Measurements from ENCODE around the gene JAKMIP1.
A peak's percentile ranks its signal among the peaks of the same experiment; 100 is the strongest.

The JAKMIP1 gene

DNA sequence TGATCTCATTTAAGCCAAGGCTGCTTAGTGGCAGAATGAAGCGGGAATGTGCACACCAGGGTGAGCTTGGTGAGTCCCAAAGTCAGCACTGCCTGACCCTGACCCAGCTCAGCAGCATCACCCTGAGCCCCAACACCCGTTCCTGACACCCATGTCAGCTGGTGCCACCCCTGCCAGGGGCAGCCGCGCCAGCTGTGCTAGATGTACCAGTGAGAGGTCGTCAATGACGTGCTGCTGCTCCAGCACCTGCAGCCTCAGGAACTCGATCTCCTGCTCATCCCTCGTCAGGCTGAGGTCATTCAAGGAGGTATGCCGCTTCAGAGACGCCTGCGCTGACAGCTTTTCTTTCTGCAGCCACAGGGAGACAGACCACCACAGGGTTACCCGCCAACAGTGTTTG, 120.4 kb downstream of the JAKMIP1 start:
- no peaks in the 10 kb centered on the region for H4K20me1 ChIP-seq (ENCODE audit: control insufficient read depth, insufficient read depth, low read depth, low read length)
- no peaks in the 10 kb centered on the region for H3K4me1 ChIP-seq (ENCODE audit: control insufficient read depth, low read length)
- H3K79me2 ChIP-seq (ENCODE audit: control insufficient read depth, low read length) = no peaks in the 10 kb centered on the region
- TF ChIP-seq CTCF (IDR thresholded peaks at IDR 0.05; ENCODE audit: low read depth, low read length, poor library complexity, severe bottlenecking) (no peak), EZH2phosphoT487 (IDR thresholded peaks at IDR 0.05; ENCODE audit: borderline replicate concordance, low read length) (no peak)
- H3F3A ChIP-seq (ENCODE audit: control insufficient read depth, insufficient read depth) = no peaks in the 10 kb centered on the region
- H3K4me3 ChIP-seq (ENCODE audit: low read length) = no peak overlapping the region
- no peaks in the 10 kb centered on the region for H3K27me3 ChIP-seq (ENCODE audit: control insufficient read depth, low read length)
- no peaks in the 10 kb centered on the region for H3K9me3 ChIP-seq (ENCODE audit: control insufficient read depth, insufficient read depth, low read length)
- H3K4me2 ChIP-seq (ENCODE audit: low read length) = no peak overlapping the region
- no peak overlapping the region for H3K27ac ChIP-seq (ENCODE audit: low read depth, low read length)
- H3K9me2 ChIP-seq (replicated peaks; ENCODE audit: control insufficient read depth, low read length) = no peaks in the 10 kb centered on the region
- H3K36me3 ChIP-seq (ENCODE audit: control insufficient read depth, low read length) = no peaks in the 10 kb centered on the region

DNA sequence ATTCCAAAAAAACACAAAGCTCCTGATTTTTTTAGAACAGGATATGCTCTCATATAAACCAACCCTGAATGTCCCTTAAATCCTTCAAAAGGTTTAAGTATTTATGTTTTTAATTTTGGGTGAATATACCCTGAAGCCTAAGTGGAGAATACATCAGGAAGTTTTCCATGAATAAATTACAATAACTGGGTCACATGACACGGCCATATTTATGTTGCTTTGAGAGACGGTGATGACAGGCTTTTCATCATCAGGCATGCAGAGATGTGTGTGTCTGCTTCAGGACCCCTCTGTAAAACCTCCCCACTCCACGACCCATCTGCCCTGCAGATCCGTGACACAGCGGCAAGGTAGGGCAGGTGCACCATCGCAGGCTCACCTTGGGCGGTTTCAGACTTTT, 121.8 kb downstream of the JAKMIP1 start:
- Histone ChIP-seq H3K9me3 (ENCODE audit: control insufficient read depth, insufficient read depth, low read length) (no peaks in the 10 kb centered on the region), H3K4me2 (ENCODE audit: low read length) (no peak overlapping the region), H3K79me2 (ENCODE audit: control insufficient read depth, low read length) (no peaks in the 10 kb centered on the region), H3F3A (ENCODE audit: control insufficient read depth, insufficient read depth) (no peaks in the 10 kb centered on the region), H3K36me3 (ENCODE audit: control insufficient read depth, low read length) (no peaks in the 10 kb centered on the region), H3K9me2 (replicated peaks; ENCODE audit: control insufficient read depth, low read length) (no peaks in the 10 kb centered on the region), H3K27ac (ENCODE audit: low read depth, low read length) (no peak overlapping the region), H4K20me1 (ENCODE audit: control insufficient read depth, insufficient read depth, low read depth, low read length) (no peaks in the 10 kb centered on the region), H3K27me3 (ENCODE audit: control insufficient read depth, low read length) (no peaks in the 10 kb centered on the region), H3K4me1 (ENCODE audit: control insufficient read depth, low read length) (no peaks in the 10 kb centered on the region), H3K4me3 (ENCODE audit: low read length) (no peak overlapping the region)
- no peak for TF ChIP-seq CTCF (IDR thresholded peaks at IDR 0.05; ENCODE audit: low read depth, low read length, poor library complexity, severe bottlenecking)
- no peak for TF ChIP-seq EZH2phosphoT487 (IDR thresholded peaks at IDR 0.05; ENCODE audit: borderline replicate concordance, low read length)

- Histone ChIP-seq H3K4me2 (ENCODE audit: low read length) (no peak overlapping the region), H3K36me3 (ENCODE audit: control insufficient read depth, low read length) (no peaks in the 10 kb centered on the region), H3K9me2 (replicated peaks; ENCODE audit: control insufficient read depth, low read length) (no peaks in the 10 kb centered on the region), H3K27me3 (ENCODE audit: control insufficient read depth, low read length) (no peaks in the 10 kb centered on the region), H3K4me3 (ENCODE audit: low read length) (no peak overlapping the region), H3F3A (ENCODE audit: control insufficient read depth, insufficient read depth) (no peaks in the 10 kb centered on the region), H3K79me2 (ENCODE audit: control insufficient read depth, low read length) (no peaks in the 10 kb centered on the region), H3K27ac (ENCODE audit: low read depth, low read length) (no peak overlapping the region), H3K9me3 (ENCODE audit: control insufficient read depth, insufficient read depth, low read length) (no peaks in the 10 kb centered on the region), H4K20me1 (ENCODE audit: control insufficient read depth, insufficient read depth, low read depth, low read length) (no peaks in the 10 kb centered on the region), H3K4me1 (ENCODE audit: control insufficient read depth, low read length) (no peaks in the 10 kb centered on the region)
- TF ChIP-seq EZH2phosphoT487 (IDR thresholded peaks at IDR 0.05; ENCODE audit: borderline replicate concordance, low read length) (no peak), CTCF (IDR thresholded peaks at IDR 0.05; ENCODE audit: low read depth, low read length, poor library complexity, severe bottlenecking) (peak; percentile 38)
These were observed 124.0 kb downstream of the JAKMIP1 start for GRCh38 chr4:6076391-6076790.

GRCh38 chr4:6074758-6075157, 125.6 kb downstream of the JAKMIP1 start:
- H3K4me2 ChIP-seq (ENCODE audit: low read length) = no peak overlapping the region
- H4K20me1 ChIP-seq (ENCODE audit: control insufficient read depth, insufficient read depth, low read depth, low read length) = no peaks in the 10 kb centered on the region
- no peaks in the 10 kb centered on the region for H3F3A ChIP-seq (ENCODE audit: control insufficient read depth, insufficient read depth)
- H3K9me3 ChIP-seq (ENCODE audit: control insufficient read depth, insufficient read depth, low read length) = no peaks in the 10 kb centered on the region
- H3K36me3 ChIP-seq (ENCODE audit: control insufficient read depth, low read length) = no peaks in the 10 kb centered on the region
- TF ChIP-seq EZH2phosphoT487 (IDR thresholded peaks at IDR 0.05; ENCODE audit: borderline replicate concordance, low read length) = no peak
- TF ChIP-seq CTCF (IDR thresholded peaks at IDR 0.05; ENCODE audit: low read depth, low read length, poor library complexity, severe bottlenecking) = no peak
- H3K4me3 ChIP-seq (ENCODE audit: low read length) = no peak overlapping the region
- H3K79me2 ChIP-seq (ENCODE audit: control insufficient read depth, low read length) = no peaks in the 10 kb centered on the region
- H3K4me1 ChIP-seq (ENCODE audit: control insufficient read depth, low read length) = no peaks in the 10 kb centered on the region
- H3K27me3 ChIP-seq (ENCODE audit: control insufficient read depth, low read length) = no peaks in the 10 kb centered on the region
- H3K27ac ChIP-seq (ENCODE audit: low read depth, low read length) = no peak overlapping the region
- no peaks in the 10 kb centered on the region for H3K9me2 ChIP-seq (replicated peaks; ENCODE audit: control insufficient read depth, low read length)
